DMS153 treated with DMSO at 0.1 percent for 48 hours (cell line): ENCODE results near the gene PVR.
"Not testable (repeated sequence)": the region's sequence is repeated elsewhere in the genome, so short reads cannot be mapped to it uniquely, and the experiment has no call there.

ENCODE experiments used
- DNase-seq: peaks from one replicate; lab custom pipeline; 2025; ENCODE audit not compliant: unreplicated experiment; lab: John Stamatoyannopoulos, UW

The PVR gene

GRCh38 chr19:44645407-44646048 is 1.8 kb downstream of the PVR start:
- DNase-seq, result no peak

GRCh38 chr19:44646049-44646416 is 2.3 kb downstream of the PVR start:
- no peak for DNase-seq

GRCh38 chr19:44647144-44647543 is 3.4 kb downstream of the PVR start:
- no peak for DNase-seq

- no peak for DNase-seq
Observed at GRCh38 chr19:44648631-44649251, 5.0 kb downstream of the PVR start.

- no peak for DNase-seq
Observed at GRCh38 chr19:44649578-44650145, 6.0 kb downstream of the PVR start.

GRCh38 chr19:44653343-44653742 is 9.6 kb downstream of the PVR start:
- no peak for DNase-seq

GRCh38 chr19:44653977-44654774 is 10.5 kb downstream of the PVR start:
- DNase-seq, result no peak

GRCh38 chr19:44657211-44657921 is 13.7 kb downstream of the PVR start:
- DNase-seq, result no peak

- DNase-seq, result no peak
Observed at GRCh38 chr19:44658069-44658733, 14.5 kb downstream of the PVR start.

- DNase-seq, result no peak
Observed at GRCh38 chr19:44660081-44660480, 16.4 kb downstream of the PVR start.

GRCh38 chr19:44661205-44661604 is 17.5 kb downstream of the PVR start:
- DNase-seq, result no peak

- DNase-seq, result no peak
Observed at GRCh38 chr19:44661904-44662303, 18.2 kb downstream of the PVR start.

GRCh38 chr19:44662691-44663385 is 19.1 kb downstream of the PVR start:
- no peak for DNase-seq

- DNase-seq, result no peak
Observed at GRCh38 chr19:44663996-44664395, 20.3 kb downstream of the PVR start.

- no peak for DNase-seq
Observed at GRCh38 chr19:44664976-44665375, 21.3 kb downstream of the PVR start.

GRCh38 chr19:44666852-44667556 is 23.3 kb downstream of the PVR start:
- DNase-seq, result no peak

GRCh38 chr19:44668985-44669764 is 25.5 kb downstream of the PVR start:
- DNase-seq, result no peak

GRCh38 chr19:44670027-44670426 is 26.3 kb downstream of the PVR start:
- DNase-seq, result not testable (repeated sequence)

- no peak for DNase-seq
Observed at GRCh38 chr19:44671400-44671799, 27.7 kb downstream of the PVR start, which contains the start of gene CEACAM19. TSS of gene CEACAM19 (plus strand) at chr19:44671482. CDS start at chr19:44671932, 450 bp downstream.
